GM19397 (cell line): ENCODE measurements around the gene RAB8B.
"Not testable (repeated sequence)": the region's sequence is repeated elsewhere in the genome, so short reads cannot be mapped to it uniquely, and the experiment has no call there.

ENCODE experiments used
- ATAC-seq: cut with Tn5 transposase; IDR thresholded peaks from one replicate; pipeline ENCODE4 v1.9.1; 2021; ENCODE audit warnings: mild to moderate bottlenecking, moderate library complexity; ENCODE audit not compliant: unreplicated experiment

RAB8B gene

GRCh38 chr15:63233667-63234423, 44.4 kb downstream of the RAB8B start:
- ATAC-seq = no peak

- no peak for ATAC-seq
Observed at GRCh38 chr15:63234451-63234870, 45.1 kb downstream of the RAB8B start.

- no peak for ATAC-seq
Observed at GRCh38 chr15:63236272-63236671, 46.9 kb downstream of the RAB8B start.

GRCh38 chr15:63237086-63237485, 47.7 kb downstream of the RAB8B start:
- not testable (repeated sequence) for ATAC-seq

- ATAC-seq = no peak
Observed at GRCh38 chr15:63238171-63238570, 48.8 kb downstream of the RAB8B start.

- no peak for ATAC-seq
Observed at GRCh38 chr15:63238796-63239195, 49.4 kb downstream of the RAB8B start.

- ATAC-seq = no peak
Observed at GRCh38 chr15:63240109-63240508, 50.7 kb downstream of the RAB8B start.

- no peak for ATAC-seq
Observed at GRCh38 chr15:63241316-63241715, 51.9 kb downstream of the RAB8B start.

GRCh38 chr15:63243101-63243500, 53.7 kb downstream of the RAB8B start:
- ATAC-seq = no peak

- no peak for ATAC-seq
Observed at GRCh38 chr15:63243776-63244175, 54.4 kb downstream of the RAB8B start.

GRCh38 chr15:63244399-63244798, 55.0 kb downstream of the RAB8B start:
- no peak for ATAC-seq

- no peak for ATAC-seq
Observed at GRCh38 chr15:63244976-63245645, 55.7 kb downstream of the RAB8B start.

- no peak for ATAC-seq
Observed at GRCh38 chr15:63246691-63247469, 57.5 kb downstream of the RAB8B start.

GRCh38 chr15:63250312-63250965, 61.0 kb downstream of the RAB8B start:
- ATAC-seq = no peak

- ATAC-seq = no peak
Observed at GRCh38 chr15:63251701-63252100, 62.3 kb downstream of the RAB8B start.

GRCh38 chr15:63252292-63252691, 62.9 kb downstream of the RAB8B start:
- ATAC-seq = no peak

- ATAC-seq = no peak
Observed at GRCh38 chr15:63254991-63255390, 65.6 kb downstream of the RAB8B start.

GRCh38 chr15:63255489-63255990, 66.1 kb downstream of the RAB8B start:
- no peak for ATAC-seq

- no peak for ATAC-seq
Observed at GRCh38 chr15:63256433-63257274, 67.2 kb downstream of the RAB8B start.

GRCh38 chr15:63258658-63259057, 69.3 kb downstream of the RAB8B start:
- ATAC-seq = no peak
